Stimulated activated CD4-positive, alpha-beta T cell treated with anti-CD3 and anti-CD28 coated beads, Interleukin-1b, Interleukin-23, amount 100 ng/mL, for 4 hours (primary cell): ENCODE measurements around the gene IFITM5.
"Not testable (repeated sequence)": the region's sequence is repeated elsewhere in the genome, so short reads cannot be mapped to it uniquely, and the experiment has no call there.

Experiments used
- DNase-seq, 2 donors: peaks; one replicate each; pipeline ENCODE4 v3.0.0-alpha.2; 2020; ENCODE audit warnings: low read depth in 2 of 2

IFITM5 gene

DNA sequence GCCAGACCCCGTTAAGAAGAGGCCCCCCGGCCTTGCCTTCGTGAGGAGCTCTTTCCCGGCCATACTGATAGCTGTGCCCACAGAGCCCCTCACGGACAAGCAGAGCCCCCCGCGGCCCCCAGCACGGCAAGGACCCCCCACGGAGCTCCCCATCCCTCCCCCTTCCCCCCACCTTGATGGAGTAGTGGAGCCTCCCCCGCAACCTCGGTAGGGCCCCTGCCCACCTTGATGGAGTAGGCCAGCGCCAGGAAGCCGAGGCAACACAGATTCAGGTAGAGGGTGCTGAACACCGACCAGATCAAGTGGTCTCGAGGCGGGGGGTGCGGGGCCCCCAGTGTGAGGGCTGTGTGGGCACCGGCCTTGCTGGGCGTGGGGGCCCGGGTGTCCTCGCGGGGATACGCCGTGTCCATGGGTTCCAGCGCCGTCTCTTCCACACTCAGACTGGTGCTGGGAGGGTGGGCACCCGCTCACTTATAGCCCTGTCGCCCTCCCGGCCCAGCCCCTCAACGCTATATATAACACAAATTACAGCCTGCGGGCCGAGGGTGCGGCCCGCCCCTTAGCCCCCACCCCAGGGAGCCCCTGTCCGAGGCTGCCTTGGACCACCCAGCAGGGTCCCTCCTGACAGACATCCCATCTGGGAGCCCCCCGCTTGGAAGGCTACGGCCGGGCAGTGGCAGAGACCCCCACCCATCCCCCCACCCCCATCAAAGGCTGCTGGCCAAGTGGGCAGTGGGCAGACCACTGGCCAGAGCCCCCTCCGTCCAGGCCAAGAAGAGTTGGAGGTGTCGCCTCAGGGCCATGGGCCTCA is at the start of gene IFITM5:
TSS of gene IFITM5 (minus strand) at position 446 of the 811 bp plus-strand sequence. CDS start at position 410, 36 bp downstream.
- DNase-seq, result no peak

- no peak for DNase-seq
Measured at GRCh38 chr11:346529-346928, 47.2 kb upstream of the IFITM5 start.

DNA sequence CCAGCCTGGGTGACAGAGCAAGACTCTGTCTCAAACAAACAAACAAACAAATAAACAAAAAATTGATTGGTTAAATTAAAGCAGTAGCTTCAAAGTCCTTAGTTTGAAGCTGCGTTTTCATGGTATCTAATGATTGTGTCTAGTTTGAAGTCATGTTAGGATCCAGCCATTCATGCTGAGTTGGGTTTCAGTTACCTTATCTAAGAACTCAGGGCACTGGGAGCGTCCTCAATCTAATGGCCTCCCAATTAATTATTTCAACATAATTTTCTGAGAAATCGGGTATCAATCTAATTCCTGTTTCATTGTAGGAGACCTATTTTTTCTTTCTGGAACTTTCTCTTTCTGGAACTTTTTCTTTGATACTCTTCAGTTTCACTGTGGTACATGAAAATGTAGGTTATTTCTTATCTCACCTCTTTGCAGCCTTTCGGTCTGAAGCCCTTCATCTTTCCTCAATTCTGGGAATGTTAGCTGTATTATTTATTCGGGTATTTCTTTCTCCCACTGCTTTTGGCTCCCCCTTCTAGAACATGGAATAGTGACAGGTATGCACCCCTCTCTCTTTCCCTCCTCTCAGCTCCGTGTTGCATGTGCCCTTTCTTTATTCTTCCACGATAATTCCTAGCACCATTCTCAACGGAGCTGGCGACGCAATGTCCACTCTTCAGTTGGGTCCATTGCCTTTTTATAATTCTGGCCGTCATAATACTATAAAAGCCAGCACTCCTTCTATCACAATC is 45.7 kb upstream of the IFITM5 start:
- no peak for DNase-seq

- no peak for DNase-seq
Measured at GRCh38 chr11:342328-342727, 43.0 kb upstream of the IFITM5 start.

DNA sequence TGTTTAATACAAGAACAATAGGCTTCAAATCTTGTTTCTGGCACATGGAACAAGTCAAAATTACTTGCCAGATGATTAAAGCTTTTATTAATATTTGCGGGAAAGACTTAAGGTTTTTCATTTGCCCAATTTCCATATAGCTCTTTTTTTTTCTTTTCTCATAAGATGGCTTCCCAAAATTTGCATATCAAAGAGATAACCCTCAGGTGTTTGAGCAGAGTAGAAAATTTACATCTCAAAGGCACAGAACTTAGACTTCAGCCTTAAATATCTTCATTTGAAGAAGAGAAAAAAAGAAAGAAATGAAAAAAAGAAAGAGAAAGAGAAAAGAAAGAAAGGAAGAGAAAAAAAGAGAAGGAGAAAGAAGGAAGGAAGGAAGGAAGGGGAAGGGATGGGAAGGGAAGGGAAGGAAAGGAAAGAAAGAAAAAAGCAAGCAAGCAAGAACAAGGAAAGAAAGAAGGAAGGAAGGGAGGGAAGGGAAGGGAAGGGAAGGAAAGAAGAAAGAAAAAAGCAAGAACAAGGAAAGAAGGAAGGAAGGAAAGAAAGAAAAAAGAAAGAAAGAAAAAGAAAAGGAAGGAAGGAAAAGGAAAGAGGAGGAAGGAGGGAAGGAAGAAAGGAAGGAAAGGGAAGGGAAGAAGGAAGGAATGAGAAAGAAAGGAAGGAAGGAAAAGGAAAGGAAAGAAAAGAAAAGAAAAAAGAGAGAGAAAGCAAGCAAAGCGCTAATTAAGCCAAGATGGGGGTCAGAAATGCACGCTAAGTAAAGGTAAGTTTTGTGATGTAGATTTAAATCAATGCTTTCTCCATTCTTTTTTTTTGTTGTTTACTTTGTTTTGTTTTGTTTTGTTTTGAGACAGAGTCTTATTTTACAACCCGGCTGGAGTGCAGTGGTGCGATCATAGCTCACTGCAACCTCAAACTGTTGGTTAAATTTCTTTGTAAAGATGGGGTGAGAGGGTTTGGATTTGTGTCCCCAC is 41.5 kb upstream of the IFITM5 start:
- no peak for DNase-seq

- DNase-seq, result no peak
Measured at GRCh38 chr11:339963-340362, 40.6 kb upstream of the IFITM5 start.

GRCh38 chr11:337711-338110 is 38.4 kb upstream of the IFITM5 start:
- DNase-seq, result no peak

DNA sequence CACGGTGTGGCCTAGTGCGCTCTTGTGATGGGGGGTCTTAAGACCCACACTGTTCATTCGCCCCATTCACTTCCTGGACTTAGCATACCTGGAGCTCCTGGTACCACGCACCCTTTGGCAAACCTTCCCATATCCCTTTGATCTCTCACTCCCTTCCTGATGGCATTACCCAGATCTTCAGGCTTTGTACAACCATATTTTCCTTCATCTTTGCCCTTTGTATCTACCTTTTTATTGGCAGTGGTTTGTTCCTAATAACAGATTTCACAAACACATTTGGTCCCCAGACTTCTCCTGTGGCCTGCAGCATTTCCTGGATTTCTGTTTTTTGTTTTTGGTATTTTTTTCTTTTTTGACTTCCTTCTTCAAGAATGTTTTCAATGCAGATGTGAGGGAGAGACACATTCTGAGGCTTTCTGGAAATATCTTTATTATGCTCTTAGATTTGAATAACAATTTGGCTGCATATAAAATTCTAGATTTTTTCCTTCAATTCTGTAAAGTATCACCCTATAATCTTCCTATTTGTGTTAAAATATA is 37.4 kb upstream of the IFITM5 start:
- no peak for DNase-seq

GRCh38 chr11:335779-336658 is 36.7 kb upstream of the IFITM5 start:
- no peak for DNase-seq

DNA sequence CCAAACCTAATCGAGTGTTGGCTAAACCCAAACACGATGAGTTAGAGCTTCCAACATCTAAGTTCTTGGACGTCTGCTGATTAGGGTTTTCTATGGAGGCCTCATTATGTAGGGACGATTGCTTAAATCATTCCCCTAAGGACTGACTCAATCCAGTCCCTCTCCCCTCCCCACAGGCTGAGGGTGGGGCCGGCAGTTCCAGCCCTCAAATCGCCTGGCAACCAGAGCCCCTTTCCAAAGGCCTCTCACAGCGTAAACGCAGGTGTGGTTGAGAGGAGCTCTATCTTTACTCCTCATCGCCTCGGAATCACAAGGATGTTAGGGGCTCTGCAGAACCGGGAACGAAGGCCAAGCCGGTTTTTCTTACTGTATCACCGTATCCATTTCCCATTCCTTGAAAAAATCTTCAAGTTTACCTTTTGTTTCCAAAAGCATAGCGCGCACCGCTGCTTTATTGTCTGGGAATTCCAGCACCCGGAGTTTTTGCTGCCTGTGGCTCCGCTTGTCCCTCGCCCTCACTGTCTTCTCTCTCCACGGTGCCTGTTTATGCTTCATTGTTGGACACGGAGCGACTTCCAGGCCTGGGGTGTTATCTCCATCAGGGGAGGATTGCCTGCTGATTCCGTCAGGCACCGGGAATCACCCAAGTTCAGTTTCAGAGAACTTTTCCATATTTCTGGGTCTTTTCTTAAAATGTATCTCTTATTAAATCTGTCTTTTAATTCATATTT is 35.1 kb upstream of the IFITM5 start:
- DNase-seq, result no peak

- not testable (repeated sequence) for DNase-seq
Measured at GRCh38 chr11:333616-334263, 34.4 kb upstream of the IFITM5 start.

- DNase-seq, result no peak
Measured at GRCh38 chr11:332651-333480, 33.5 kb upstream of the IFITM5 start.

DNA sequence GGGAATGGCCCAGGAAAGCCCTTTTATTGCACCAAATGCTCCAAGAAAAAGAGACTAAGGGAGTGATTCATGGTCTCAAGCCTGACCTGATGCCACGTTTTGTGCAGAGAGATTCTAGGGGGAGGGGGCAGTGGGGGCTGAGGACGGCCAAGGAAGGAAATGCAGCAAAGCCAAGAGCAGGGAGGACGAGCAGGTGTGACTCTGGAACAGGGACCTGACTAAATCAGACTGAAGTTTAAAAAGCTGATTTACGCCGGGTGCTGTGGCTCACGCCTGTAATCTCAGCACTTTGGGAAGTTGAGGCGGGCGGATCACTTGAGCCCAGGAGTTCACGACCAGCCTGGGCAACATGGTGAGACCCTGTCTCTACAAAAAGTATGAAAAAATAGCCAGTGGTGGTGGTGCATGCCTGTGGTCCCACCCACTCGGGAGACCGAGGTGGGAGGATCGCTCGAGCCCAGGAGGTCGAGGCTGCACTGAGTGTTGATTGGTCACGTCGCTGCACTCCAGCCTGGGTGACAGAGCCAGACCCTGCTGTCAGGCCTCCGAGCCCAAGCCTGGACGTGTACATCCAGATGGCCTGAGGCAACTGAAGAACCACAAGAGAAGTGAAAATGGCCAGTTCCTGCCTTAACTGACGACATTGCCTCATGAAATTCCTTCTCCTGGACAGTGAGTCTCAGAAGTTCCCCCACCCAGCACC is 32.2 kb upstream of the IFITM5 start:
- no peak for DNase-seq

GRCh38 chr11:330694-331357 is 31.5 kb upstream of the IFITM5 start:
- no peak for DNase-seq

DNA sequence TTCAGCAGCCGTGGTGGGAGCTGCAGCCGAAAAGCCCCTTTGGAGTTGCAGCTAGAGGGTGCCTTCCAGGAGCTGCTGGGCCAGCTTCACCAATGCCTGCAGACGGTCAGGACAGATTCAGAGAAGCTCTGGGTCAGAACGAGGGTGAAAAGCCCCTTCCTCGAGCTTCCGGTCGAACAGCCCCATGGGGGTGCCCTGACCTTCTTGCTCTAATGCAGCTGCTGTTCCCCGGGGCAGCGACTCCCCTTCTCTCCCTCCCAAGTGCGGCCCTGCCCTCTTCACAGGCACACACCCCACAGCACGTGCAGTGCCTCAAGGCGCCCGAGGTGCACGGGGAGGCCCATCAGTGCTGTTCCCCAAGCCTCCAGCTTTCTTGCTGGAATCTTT is 31.0 kb upstream of the IFITM5 start:
- no peak for DNase-seq

GRCh38 chr11:329886-330253 is 30.5 kb upstream of the IFITM5 start:
- DNase-seq, result no peak

DNA sequence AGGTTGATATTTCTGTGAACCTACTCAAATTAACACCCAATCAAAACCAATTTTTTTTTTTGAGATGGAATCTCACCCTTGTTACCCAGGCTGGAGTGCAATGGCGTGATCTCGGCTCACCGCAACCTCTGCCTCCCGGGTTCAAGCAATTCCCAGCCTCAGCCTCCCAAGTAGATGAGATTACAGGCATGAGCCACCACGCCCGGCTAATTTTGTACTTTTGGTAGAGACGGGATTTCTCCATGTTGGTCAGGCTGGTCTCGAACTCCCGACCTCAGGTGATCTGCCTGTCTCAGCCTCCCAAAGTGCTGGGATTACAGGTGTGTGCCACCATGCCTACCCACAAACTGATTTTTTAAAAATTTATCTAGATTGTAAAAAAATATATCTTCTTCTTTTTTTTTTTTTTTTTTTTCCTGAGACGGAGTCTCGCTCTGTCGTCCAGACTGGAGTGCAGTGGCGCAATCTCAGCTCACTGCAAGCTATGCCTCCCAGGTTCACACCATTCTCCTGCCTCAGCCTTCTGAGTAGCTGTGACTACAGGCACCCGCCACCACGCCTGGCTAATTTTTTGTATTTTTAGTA is 29.3 kb upstream of the IFITM5 start:
- not testable (repeated sequence) for DNase-seq
